Inflammatory macrophage treated with lipopolysaccharide for 1 hour (primary cell): ENCODE data around the gene L3MBTL1.

Experiments used
- DNase-seq, 2 donors: peaks; one replicate each; pipeline ENCODE4 v3.0.0-alpha.2; 2020 to 2022

Gene L3MBTL1

GRCh38 chr20:43536041-43536816, 28.7 kb downstream of the L3MBTL1 start:
- no peak for DNase-seq

- no peak for DNase-seq
Observed at GRCh38 chr20:43536817-43537440, 29.4 kb downstream of the L3MBTL1 start.

- DNase-seq: peak; percentile 21 to 71
Observed at GRCh38 chr20:43537921-43538877, 30.7 kb downstream of the L3MBTL1 start.

GRCh38 chr20:43538878-43539700, 31.6 kb downstream of the L3MBTL1 start:
- no peak for DNase-seq

- no peak for DNase-seq
Observed at GRCh38 chr20:43539975-43540672, 32.6 kb downstream of the L3MBTL1 start.

GRCh38 chr20:43540673-43541060, 33.2 kb downstream of the L3MBTL1 start:
- DNase-seq: no peak

DNA sequence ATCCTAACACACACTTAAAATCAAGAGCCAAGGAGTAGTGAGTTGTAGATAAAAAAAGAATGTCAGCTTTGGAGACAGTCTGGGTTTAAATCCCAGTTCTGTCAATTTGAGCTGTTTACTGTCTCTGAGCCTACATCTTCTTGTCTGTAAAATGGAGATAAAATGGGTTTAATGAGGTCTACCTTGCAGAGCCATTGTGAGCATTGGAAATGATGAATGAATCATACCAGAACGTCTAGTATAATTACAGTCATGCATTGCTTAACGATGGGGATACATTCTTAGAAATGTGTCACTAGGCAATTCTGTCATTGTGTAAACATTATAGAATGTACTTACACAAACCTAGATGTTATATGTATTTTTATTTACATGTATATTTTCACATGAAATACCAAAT, 33.7 kb downstream of the L3MBTL1 start:
- no peak for DNase-seq

DNA sequence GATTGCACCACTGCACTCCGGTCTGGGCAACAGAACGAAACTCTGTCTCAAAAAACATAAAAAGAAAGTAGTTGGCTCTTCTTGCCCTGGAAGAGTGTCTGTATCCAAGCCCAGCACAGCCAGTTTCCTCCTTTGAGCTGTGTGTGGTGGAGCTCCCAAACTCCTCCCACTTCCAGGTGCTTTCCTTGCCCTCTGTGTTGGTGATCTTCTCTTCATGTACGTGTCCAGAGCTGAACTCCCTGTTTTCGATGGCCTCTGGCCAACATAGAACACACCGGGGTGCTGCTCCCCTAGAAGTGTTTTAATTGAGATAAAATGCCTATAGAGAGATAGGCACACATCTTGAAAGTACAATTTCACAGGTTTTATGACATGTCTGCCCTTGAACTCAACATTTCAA, 34.7 kb downstream of the L3MBTL1 start:
- no peak for DNase-seq

DNA sequence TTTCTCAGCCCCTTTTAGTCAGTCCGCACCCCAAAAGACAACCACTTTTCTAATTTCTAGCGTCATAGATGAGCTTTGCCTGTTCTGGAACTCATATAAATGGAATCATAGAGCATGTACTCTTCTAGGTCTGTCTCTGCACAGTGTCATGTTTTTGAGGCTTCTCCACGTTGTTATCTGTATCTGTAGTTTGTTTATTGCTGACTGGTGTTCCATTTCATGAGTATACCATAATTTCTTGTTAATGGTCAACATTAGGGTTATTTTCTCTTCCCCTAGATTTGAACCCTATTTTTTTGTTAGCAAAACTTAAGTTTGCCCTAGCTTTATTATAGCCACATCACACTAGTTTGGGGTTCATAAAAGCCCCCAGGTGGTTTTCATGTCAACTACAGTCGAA, 35.2 kb downstream of the L3MBTL1 start:
- no peak for DNase-seq

- no peak for DNase-seq
Observed at GRCh38 chr20:43543138-43543537, 35.6 kb downstream of the L3MBTL1 start.

- DNase-seq: no peak
Observed at GRCh38 chr20:43544501-43544900, 37.0 kb downstream of the L3MBTL1 start.

- DNase-seq: no peak
Observed at GRCh38 chr20:43545837-43546578, 38.5 kb downstream of the L3MBTL1 start.

GRCh38 chr20:43548273-43548880, 40.9 kb downstream of the L3MBTL1 start:
- no peak for DNase-seq

GRCh38 chr20:43549416-43550065, 42.0 kb downstream of the L3MBTL1 start:
- DNase-seq: no peak

GRCh38 chr20:43550456-43550855, 43.0 kb downstream of the L3MBTL1 start:
- DNase-seq: no peak

DNA sequence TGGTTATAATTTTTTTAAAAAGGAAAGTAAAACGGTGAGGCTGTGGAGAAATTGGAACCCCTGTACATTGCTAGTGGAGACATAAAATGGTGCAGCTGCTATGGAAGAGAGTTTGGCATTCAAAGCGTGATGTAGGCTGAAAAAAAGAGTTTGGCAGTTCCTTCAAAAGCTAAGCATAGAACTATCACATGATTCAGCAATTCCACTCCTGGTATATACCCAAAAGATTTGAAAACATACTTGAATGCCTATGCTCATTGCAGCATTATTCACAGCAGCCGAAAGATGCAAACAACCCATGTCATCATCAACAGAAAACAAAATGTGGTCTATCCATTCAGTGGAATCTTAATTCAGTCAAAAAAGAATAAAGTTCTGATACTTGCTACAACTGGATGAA, 46.9 kb downstream of the L3MBTL1 start:
- no peak for DNase-seq

- DNase-seq: peak in 1 of 2 donors; percentile 46
Observed at GRCh38 chr20:43558412-43559146, 51.1 kb downstream of the L3MBTL1 start, which contains the start of gene SGK2. SGK2 (plus strand) TSS chr20:43559027; CDS start chr20:43566496, 7,469 bp downstream.

DNA sequence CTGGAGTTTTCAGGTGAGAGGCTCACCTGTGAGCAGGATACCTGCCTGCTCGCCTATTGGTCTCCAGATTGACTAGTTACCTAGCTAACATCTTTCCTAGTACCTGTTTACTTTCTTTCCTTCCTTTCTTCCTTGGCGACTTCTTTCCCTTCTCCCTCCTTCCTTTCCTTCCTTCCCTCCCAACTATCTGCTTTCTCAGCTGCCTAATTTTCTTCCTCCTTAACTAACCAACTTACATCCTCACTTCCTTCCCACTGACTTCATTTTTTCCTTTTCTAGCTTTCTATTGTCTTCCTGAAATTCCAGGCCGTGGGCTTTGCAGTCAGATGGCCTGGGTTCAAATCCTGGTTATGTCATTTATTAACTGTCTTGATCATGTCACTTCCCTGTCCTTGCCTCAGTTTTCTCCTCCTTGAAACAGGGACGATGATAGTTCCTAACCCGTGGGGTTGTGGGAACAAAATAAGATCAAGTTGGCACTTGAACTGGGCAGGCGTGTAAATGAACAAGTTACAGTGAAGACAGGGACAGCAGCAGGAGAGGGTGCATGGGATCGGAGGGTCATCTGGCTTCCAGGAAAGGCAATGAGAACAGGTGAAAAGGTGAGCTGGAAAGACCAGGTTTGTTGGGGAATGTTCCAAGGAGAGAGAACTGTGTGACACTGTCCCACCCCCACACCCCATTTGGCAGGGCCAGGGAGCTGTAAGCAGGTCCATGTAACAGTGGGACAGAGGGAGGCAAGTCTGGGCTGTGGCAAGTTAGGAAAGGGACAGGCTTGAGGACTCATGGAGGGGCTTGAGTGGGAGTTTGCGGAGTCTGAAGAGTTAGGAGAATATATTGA, 51.9 kb downstream of the L3MBTL1 start:
- no peak for DNase-seq
